HCT116 (cell line): Measurements from ENCODE around the gene CCDC91.

ENCODE experiments used
- CEBPB ChIP-seq: IDR thresholded peaks from 2 replicates; pipeline ENCODE4 v1.6.1; 2012; ENCODE audit warnings: low read depth
- CTCF ChIP-seq, 3 experiments: fragments of 200-600 bp in 1 of 3; sonication (generic) in 1 of 3; IDR thresholded peaks in 2 of 3; conservative IDR thresholded peaks in 1 of 3; 2 replicates each; pipeline ENCODE4 v1.5.1; 2012 to 2017; ENCODE audit warnings: low read depth in 2 of 3, low read length in 2 of 3, antibody characterized with exemption in 1 of 3, borderline replicate concordance in 1 of 3, control low read depth in 1 of 3, mild to moderate bottlenecking in 1 of 3, mixed read lengths in 1 of 3, mixed run types in 1 of 3, moderate library complexity in 1 of 3; ENCODE audit not compliant: insufficient read depth in 1 of 3
- FOSL1 ChIP-seq: IDR thresholded peaks from 2 replicates; pipeline ENCODE4 v1.6.1; 2012; ENCODE audit warnings: low read depth
- JUND ChIP-seq: IDR thresholded peaks from 2 replicates; pipeline ENCODE4 v1.6.1; 2012
- POLR2A ChIP-seq: IDR thresholded peaks from 2 replicates; pipeline ENCODE4 v1.7.0; 2011; ENCODE audit warnings: borderline replicate concordance; ENCODE audit not compliant: insufficient read depth, insufficient read length; ENCODE audit errors: extremely low read depth
- RAD21 ChIP-seq: IDR thresholded peaks from 2 replicates; pipeline ENCODE4 v1.6.1; 2012; ENCODE audit warnings: low read depth, mild to moderate bottlenecking
- SIN3A ChIP-seq: IDR thresholded peaks from 2 replicates; pipeline ENCODE4 v1.6.1; 2012; ENCODE audit warnings: low read depth
- SP1 ChIP-seq: IDR thresholded peaks from 2 replicates; pipeline ENCODE4 v1.6.1; 2012; ENCODE audit warnings: low read depth

GRCh38 chr12:28457785-28458184 is 267.5 kb downstream of the CCDC91 start:
- TF ChIP-seq SIN3A (no peak), CTCF (IDR thresholded peaks at IDR 0.05 in 2 of 3, conservative IDR thresholded peaks at IDR 0.05 in 1 of 3; ENCODE audit: borderline replicate concordance in 1 of 3, insufficient read depth in 1 of 3, low read depth in 2 of 3, low read length in 2 of 3) (no peak), POLR2A (no peak), RAD21 (no peak), JUND (no peak), SP1 (no peak), FOSL1 (no peak), CEBPB (no peak)
